NCI-H446 (cell line): ENCODE data around the gene ENTPD2.
A peak's percentile ranks its signal among the peaks of the same experiment; 100 is the strongest.
"Not testable (repeated sequence)": the region's sequence is repeated elsewhere in the genome, so short reads cannot be mapped to it uniquely, and the experiment has no call there.

Experiments used
- DNase-seq, 2 experiments: peaks; one replicate each; lab custom pipeline; 2025; lab: John Stamatoyannopoulos, UW

ENTPD2 gene

DNA sequence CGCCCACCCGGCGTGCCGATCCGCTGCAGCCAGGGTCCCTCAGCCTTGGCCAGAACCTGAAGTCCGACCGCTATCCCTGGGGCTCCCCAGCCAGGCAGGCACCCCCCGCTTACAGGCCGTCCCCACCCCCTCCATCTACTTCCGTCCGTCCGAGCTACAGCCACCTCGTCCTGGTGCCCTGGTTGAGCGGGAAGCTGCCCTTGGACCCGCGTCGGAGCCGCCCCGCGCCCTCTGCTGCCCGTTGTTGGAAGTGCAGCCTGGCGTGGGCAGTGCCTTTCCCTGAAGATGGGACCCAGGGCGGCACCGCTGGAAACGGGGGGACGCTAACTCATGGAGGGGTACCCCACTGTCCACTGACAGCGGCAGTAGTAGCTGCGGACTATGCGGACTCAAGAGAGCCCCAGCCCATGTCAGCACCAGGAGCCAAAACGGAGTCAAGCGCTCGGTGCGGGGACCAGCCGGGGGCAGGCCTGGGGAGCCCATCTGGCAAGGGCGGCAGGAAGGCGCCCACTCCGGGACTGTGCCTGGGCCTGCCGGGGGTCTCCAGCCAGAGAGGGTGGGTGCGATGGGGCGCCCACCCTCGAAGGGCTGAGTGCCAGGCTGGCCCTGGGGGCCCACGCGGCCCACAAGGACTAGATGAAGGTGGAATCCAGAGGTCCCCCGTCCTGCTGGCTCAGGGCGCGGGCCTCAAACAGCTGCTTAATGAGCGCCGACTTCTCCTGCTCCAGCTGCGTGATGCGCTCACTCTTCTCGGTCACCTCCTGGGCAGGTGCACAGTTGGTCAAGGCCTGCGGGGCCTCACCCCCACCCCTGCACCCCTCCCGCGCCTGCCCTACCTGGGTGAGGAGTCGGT, 10.4 kb upstream of the ENTPD2 start:
- DNase-seq: peak in 1 of 2 experiments; percentile 10

DNA sequence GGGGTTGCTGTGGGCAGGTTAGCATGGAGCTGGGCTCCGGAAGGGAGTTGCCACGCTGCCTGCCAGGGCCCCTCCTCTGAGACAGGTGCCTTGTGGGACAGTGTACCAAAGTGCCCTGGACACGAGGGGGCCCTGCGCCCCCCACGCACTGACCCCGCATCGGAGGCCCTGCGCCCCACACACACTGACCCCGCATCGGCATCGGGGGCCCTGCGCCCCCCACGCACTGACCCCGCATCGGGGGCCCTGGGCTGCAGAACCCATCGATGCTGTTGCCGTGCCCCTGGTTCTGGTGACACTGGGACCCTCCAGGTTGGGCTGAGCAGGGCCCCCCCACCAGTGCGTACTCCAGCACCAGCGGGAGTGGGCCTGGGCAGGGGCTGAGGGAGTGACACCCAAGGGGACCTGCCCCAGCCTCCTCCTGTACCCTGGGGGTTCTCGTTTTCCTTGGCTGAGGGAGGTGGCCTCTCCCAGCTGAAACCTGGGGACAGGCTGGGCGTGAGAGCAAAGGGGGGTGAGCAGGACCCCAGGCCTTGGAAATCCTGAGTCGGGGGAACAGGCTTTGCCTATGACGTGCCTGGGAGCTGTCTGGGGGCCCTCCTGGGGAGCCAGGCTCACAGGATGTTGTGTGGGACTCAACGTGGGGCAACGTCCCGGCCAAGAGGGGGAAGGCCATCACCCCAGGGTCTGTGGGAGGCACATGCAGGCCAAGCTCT, 9.6 kb upstream of the ENTPD2 start:
- DNase-seq: no peak

DNA sequence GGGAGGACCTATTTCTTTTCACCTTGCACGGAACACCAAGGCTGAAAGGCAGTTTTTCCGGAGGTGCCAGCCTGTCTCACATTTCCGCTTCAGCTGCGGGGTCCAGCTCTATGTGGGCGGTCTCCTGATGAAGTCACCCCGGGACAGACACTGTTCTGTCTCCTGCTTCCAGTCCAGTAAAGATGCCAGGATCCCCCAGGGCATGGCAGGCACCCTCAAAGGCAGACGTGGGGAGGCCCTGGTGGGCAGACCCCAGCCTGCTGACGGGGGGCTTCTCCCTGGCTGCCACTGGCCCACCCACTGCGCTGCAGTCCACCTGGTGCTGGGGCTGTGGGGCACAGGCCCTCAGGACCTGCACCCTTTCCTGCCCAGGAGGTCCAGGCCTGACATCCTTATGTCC, 8.9 kb upstream of the ENTPD2 start:
- DNase-seq: not testable (repeated sequence)

DNA sequence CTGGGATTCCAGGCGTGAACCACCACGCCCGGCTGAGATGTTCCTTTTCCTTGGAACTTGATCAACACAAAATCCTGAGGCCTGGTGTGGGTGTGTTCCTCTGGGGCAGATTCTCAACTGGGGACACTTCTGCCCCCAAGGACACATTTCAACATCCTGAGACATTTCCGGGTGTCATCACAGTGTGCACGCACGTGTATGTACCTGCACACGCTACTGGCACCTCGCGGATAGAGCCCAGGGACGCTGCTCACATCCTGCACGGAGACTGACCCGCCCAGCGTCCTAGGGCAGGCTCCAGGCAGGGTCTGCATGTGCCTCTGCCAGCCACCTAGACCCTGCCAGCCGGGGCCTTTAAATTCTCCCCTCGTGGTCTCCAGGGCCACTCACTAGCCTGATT, 8.5 kb upstream of the ENTPD2 start:
- DNase-seq: no peak

DNA sequence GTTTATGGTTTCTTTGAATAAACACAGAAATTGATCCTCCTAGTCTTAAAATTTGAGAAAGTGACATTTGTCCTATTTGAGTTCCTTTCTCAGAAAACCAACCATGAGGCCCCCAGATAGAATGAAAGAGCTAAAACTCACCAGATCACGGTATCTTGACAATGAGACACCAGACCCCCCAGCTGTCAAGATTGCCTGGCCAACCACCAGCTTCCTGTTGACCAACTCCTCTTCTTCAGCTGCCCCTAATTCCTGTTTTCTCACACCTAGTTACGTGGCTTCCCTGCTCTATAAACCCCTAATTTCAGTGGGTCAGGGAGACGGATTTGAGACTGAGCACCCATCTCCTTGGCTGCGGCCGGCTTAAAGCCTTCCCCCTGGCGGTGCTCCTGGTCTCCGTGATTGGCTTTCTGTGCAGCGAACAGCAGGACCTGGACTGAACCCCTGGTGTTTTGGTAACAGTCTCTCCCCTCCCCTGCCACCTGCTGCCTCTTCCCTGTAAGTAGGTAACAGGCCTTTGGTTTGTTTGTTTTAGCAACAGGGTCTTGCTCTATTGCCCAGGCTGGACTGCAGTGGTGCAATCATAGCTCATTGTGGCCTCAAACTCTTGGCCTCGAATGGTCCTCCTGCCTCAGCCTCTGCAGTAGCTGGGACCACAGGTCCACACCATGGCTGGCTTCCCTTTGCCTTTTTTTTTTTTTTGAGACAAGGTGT, 4.8 kb upstream of the ENTPD2 start:
- no peak for DNase-seq

DNA sequence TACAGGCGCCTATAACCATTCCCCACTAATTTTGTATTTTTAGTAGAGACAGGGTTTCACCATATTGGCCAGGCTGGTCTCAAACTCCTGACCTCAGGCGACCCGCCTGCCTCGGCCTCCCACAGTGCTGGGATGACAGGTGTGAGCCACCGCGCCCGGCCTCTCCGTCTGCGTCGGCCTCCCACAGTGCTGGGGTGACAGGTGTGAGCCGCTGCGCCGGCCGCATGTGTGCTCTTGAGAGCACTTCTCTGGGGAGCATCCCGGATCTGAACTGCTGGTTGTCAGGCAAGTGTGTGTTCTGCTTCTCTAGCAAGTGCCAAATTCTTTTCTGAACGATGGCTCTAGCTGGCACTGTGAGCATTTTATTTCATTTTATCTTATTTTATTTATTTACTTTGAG, 3.7 kb upstream of the ENTPD2 start:
- DNase-seq: peak in 1 of 2 experiments; percentile 57

DNA sequence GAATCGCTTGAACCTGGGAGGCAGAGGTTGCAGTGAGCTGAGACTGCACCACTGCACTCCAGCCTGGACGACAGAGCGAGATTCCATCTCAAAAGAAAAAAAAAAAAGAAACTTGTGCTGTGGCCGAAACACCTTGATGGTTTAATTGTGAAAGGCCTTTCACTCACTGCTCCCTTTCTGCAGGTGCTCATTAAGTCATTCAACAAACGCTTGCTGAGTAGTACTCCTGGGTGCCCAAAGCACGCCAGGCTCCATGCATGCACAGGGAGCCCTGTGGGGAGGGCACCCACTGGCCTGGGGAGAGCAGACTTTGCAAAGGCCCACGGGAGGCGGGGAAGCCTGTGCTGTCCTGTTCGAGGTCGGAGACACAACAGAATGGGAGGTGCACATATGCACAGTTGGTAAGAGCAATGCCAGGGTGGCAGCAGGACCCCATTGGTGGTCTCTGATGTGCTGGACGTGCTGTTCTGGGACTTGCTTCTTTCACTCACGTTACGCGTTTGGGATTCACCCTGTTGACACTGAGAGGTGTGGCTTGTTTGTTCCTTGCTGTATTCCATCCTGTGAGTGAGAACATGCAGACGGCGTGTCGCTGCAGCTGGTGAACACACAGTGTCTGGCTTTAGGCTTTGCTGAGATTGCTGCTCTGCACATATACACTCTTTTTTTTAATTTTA, 3.0 kb upstream of the ENTPD2 start:
- DNase-seq: no peak

DNA sequence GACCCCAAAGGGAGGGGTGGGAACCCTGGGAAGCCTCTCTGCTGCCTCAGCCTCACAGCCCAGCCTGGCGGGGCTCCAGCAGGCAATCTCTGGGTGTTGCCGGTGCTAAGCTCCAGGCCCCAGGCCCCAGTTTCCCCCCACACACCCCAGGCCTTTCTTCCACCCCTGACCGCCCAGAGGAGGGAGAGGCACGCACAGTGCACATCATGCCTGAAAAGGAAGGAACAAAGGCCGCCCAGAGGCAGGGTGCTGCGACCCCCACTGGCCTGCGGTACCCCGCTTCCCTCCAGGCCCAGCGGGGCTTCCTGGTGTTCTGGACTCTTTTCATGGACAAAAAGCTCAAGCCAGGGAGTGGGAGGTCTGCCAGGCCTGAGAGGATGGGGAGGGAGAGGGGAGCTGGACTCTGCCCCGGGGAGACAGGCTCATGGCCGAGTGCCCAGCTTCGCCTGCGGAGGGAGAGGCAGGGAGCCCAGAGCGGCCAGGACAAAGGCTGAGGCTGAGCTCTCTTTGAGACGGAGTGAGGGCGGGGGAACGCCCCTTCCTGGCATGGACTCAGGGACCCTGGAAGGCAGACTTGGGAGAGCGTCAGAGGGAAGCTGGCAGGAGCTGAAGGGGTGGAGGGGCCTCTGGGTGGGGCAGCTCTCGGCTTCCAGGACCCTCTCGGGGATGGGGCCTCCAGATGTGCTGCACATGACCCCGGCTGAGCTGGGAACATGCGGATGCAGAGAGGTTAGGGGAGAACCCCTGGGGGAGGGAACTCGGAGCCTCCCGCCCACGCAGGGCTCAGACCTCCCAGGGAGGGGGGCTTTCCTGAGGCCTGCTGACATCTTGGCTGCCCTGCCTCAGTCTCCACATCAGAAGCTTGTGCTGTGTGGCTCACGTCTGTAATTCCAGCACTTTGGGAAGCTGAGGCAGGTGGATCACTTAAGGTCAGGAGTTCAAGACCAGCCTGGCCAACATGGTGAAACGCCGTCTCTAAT, 1.8 kb upstream of the ENTPD2 start:
- DNase-seq: peak; percentile 63 to 86

DNA sequence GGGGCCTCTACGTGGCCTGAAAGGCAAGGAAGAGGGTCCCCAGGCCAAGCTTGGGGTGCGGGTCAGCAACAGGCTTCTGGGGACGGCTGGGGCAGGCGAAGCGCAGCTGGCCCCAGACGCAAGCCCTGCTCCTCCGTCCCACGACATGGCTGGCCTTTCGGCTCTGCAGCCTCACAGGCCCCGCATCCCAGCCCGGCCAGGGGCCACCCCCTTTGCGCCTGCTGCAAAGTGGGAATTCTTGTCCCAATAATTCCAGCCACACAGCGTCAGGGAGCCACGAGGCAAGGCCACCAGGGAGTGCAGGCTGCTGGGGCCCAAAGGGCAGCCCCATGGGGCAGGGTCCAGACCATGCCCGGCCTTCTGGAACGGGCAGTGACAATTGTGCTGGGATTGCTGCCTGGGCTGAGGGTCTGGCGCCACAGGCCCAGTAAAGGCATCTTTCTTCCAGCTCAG, 1.1 kb upstream of the ENTPD2 start:
- DNase-seq: no peak

DNA sequence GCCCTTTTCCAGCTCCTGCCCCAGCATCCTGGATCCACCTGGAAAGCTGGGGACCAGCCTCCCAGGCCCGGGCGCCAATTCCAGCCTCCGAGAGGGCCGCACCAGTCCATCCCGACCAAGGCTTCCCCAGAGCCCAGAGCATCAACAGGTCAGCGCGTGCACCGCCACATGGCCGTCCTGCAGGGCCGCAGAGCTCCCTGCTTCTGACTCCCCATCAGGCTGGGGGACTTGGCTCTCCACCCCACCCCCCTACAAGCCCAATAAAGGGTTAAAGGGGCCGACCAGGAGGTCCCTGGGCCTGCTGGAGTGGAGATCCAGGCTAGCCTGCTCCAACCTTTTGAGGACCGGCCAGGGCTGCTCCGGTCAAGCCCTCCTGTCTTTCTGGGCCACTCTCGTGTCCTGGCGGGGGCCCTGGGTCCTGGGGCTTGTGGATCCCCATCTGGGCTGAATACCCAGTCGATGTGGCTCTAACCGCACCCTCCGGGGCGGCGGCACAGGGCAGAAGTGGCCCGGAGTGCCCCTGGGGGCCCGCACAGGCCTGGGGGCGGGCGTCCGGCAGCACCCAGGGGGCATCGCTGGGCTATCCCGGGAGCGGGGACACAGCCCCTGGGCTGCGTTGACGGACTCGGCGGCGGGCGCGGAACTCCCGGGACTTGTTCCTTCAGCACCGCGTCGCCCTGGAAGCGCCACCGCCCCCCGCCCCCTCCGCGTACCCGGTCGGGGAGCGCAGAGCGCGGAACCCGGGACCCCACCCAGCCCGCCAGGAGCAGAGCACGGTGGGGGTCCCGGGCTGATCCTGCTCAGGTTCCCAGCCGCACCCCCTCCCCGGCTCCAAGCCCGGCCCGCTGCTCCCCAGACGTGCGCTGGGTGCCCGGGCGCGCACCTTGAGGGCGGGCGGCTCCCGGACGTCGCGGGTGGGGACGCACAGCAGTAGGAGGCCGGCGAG, 590 bp downstream of the ENTPD2 start:
- DNase-seq: no peak

DNA sequence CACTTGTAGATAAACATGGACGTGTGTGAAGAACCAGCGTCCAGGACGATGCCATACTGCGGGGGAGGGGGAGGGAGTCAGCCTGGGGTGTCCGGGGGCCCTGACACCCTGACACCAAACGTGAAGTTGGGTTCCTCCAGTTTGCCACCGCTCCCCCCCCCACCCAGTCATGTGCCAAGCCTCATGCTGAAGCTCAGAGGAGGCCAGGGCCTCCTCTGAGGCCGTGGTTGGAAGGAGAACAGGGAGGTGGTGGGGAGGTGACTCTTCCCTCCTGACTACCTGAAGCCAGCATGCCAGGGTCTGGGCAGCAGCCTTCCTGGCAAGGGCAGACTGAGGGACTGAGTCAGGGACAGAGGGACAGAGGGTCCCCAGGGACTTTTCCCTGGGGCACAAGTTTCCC, 1.6 kb downstream of the ENTPD2 start:
- no peak for DNase-seq

DNA sequence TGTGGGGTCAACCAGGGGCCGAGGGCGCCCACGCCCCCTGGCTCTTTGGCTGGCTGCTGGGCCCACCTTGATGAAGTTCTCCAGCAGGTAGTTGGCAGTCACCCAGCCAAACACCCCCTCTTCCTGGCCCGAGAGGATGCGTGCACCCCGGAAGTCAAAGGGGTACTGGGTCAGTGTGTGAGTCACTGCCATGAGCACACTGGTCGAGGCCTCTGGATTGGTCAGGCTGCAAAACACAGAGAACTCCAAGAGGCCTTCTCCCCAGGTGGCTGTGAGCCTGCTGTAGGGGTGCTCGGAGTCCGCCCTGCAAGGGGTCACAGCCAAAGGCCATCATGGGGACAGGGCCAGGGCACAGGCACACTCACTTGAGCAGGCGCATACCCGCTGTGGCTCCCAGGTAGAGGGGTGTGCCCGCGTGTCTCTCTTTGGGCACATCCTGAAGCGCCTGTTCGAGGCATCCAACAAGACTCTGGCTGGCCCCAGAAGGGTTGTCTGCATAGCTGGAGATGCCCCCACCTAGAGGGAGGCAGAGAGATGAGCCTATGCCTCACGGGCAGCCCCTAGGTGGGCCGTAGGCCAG, 2.6 kb downstream of the ENTPD2 start:
- no peak for DNase-seq

DNA sequence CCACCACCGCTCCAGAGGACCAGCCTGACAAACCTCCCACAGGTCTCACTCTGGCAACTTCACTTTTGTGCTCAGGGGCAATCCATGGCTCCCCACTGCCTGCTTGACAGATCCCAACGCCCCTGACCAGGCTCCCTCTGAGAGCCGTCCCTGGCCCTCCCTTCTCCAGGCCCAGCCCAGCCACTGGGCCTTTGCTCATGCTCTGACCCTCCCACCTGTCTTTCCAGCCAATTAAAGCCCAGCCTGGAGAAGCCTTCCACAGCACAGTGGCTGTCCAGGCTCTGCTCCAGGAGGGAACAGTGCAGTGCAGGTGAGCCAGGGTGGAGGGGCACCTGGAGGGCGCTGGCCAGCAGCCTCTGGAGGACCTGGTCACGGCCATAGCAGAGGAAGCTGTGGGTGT, 3.3 kb downstream of the ENTPD2 start:
- no peak for DNase-seq

DNA sequence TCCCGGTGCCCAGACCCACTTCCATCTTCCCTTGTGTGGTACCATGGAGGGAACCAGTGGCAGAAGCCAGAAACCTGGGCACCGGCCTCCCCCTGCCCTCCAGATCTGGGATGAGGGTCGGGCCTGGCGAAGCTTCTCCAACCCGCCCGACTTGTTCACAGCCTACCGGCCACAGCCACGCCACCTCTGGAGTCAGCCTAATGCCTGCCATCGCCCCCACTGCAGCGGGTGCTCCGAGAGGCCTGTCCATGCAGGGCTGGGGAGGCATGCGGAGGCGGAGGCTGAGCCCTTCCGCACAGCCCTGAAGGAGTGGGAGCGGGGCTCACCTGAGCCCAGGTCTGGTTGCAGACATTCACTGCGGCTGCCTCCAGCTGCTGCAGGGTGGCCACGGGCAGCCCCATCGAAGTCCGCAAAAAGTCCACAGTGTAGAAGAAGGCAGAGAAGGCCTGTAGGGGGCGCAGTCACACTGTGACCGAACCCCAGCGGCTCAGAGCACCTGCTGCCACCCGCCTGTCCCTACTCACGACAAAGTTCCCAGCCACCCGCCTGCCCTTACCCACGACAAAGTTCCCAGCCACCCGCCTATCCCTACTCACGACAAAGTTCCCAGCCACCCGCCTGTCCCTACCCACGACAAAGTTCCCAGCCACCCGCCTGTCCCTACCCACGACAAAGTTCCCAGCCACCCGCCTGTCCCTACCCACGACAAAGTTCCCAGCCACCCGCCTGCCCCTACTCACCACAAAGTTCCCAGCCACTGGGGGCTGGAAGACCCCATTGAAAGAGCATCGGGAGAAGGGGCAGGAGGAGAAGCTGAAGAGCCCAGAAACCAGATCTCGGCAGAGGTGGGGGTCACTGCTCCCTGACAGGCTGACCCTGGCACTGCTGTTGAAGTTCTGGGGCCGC, 4.1 kb downstream of the ENTPD2 start:
- peak in 1 of 2 experiments; percentile 20 for DNase-seq

DNA sequence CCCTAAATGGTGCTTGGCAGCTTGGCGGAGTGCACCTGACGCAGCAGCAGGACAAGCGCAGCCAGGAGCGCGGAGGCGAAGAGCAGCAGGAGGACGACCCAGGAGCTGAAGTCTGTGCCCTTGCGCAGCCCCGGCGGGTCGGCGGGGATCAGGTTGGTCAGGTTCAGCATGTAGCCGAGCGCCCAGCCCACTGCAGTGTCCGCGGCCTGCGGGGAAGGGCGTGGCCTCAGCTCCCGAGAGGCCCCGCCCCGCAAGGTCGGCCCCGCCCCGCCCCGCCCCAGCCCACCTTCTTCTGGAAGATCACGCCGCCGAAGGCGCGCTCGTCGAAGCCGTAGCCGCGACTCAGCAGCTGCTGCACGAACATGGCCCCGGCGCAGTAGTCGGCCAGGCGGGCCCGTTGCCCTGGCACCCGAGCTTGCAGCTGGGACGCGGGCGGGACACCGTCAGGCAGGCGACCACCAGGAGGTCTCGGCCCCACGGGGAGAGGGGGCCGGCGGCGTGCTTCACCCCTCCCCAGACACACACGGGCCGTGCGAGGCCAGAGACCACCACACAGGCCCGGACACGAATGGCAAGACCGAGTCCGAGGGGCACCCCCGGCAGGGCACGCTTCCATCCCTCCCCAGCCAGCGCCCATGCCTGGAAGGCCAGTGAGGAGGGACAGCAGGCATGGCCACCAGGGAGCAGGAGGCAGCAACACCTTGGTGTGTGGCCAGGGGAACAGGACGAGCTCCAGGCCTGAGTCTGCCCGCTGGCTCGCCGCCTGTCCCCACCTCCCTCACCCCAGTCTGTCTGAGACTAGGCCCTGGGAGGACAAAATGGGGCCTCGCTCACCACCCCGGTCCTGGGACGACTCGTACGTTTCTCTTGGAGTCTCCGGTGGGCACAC, 5.0 kb downstream of the ENTPD2 start:
- peak in 1 of 2 experiments; percentile 22 for DNase-seq

DNA sequence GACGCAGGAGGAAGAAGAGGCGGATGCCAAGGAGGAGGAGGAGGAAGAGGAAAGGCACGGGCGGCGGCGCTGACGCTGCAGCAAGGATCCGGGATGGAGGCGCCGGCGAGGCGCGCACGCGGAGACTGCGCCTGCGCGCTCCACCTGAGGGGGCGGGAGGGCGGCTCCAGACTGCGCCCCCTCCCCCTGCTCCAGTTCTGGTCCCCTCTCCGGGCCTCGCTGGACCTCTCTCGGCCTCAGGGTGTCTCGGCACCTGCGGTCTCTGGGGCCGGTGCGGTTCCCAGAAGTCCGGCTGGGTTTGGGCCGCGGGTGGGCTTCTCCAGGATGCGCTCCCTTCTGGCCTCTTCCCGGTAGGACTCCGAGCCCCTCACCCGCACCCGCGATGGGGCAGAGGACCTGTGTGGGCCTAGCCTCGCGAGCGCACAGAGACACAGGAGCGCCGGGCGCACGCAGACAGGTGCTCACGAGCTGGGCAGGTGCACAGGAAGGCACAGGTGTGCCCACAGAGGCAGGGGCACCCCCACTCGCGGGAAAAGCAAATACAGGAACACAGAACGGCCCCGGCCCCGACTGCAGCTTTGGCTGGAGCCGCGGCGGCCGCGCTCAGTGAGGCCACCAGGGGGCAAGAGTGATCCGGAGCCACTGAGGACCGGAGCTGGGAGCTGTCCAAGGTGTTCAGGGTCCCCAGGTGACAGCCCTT, 7.6 kb downstream of the ENTPD2 start, which contains the start of gene NPDC1:
Gene NPDC1 (minus strand): TSS at position 90 of the 700 bp plus-strand sequence. CDS start 188 bp downstream, outside the sequence.
- peak in 1 of 2 experiments; percentile 46 for DNase-seq
